Inferior parietal cortex (tissue), 1 donor: ENCODE results near the gene TCEANC2.
"Not testable (repeated sequence)": the region's sequence is repeated elsewhere in the genome, so short reads cannot be mapped to it uniquely, and the experiment has no call there.

Source experiments
- DNase-seq: peaks from one replicate; pipeline ENCODE4 v3.0.0-alpha.2; 2016; ENCODE audit errors: extremely low spot score

TCEANC2 gene

DNA sequence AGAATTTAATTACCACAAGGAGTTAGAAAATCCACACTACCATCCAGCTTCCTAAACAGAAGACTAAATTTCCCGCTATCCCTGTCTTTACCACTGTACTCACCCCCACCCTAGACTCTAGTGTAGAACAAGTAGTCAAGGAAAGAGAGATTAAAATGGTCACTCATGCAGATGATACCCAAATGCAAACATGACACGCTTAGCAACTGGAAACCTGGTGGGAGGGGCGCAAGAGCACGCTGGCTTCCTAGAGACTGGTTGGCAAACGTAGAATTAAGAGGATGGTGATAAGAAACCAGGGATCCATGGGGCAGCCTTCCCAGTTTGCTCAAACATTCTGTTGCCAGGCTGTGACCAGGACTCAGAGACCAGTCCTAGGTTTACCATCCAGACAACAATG, 25.6 kb upstream of the TCEANC2 start:
- DNase-seq: no peak

GRCh38 chr1:54028306-54029251, 24.8 kb upstream of the TCEANC2 start:
- peak; percentile 35 for DNase-seq

- DNase-seq: no peak
Observed at GRCh38 chr1:54037476-54037875, 15.9 kb upstream of the TCEANC2 start.

DNA sequence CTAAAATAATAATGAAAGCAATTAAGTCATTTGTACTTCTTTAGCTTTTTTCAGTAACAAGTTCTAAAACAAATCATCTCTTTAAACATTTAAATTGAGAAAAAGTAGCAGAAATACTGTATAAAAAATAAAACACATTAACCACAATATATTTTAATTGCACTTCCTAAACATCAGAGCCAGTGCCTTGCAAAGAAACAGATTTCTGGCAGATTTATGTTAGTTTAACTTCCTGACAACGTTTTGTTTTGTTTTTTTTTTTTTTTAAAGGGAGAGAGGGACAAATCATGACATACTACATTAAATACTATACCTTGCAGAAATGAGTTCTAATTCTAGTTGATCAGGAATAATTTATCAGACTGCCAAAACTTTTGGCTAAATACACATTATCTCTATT, 11.6 kb upstream of the TCEANC2 start:
- no peak for DNase-seq

GRCh38 chr1:54045496-54045895, 7.9 kb upstream of the TCEANC2 start:
- DNase-seq: peak; percentile 47

GRCh38 chr1:54046671-54047383, 6.6 kb upstream of the TCEANC2 start:
- DNase-seq: no peak

GRCh38 chr1:54047384-54048305, 5.8 kb upstream of the TCEANC2 start:
- DNase-seq: no peak

DNA sequence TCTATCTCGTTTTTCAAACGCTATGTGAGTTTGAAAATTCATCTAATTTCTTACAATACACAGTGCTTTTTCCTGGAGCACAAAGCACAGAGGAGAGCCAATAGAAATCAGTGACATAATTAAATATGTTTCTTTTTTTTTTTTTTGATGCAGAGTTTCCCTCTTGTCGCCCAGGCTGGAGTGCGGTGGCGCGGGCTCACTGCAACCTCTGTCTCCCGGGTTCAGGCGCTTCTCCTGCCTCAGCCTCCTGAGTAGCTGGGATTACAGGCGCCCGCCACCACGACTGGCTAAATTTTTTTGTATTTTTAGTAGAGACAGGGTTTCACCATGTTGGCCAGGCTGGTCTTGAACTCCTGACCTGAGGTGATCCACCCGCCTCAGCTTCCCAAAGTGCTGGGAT, 3.0 kb upstream of the TCEANC2 start:
- DNase-seq: not testable (repeated sequence)

DNA sequence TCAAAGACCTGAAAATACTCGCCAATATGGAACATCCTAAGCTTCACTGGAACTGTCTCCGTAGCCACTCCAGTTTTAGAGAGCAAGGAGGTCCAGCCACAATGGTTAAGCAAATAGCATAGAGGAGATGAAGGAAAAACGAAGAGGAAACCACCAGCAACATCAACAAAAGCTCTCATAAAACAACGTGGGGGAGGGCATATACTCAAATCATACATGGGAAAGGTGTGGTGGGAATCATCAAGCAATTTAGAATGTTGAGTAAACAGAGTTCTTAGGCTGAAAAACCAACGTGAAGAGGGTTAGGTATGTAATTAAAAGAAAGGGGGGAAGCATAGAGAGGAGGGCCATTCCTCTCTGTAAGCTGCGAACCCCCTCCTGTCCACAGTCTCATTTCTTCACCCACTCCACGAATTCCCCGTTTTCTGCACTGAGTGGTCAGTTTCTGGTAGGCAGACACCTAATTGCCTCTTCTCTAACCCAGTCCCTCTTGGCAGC, 1.4 kb upstream of the TCEANC2 start:
- no peak for DNase-seq

DNA sequence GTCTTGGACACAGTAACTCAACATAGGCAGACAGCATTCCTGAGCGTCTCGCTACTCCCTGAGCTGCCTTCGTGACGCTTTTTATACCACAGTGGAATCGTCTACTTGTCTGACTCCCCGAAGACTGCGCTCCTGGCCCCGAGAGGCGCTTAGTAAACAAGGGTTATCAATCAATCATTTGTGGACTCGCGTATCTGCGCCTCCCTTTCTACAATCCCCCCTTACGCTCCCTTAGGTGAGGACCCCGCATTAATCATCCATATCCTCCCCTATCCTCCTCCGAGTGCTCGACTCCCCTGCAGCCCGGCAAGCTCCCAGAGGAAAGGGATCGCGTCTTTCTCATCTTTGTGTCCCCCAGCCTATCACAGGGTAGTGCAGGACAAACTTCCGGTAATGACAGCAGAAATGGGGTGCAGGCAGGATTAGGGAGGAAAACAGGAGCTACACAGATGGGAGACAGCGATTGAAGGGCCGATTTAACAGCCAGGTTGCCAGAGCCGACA, 926 bp upstream of the TCEANC2 start:
- peak; percentile 42 for DNase-seq

DNA sequence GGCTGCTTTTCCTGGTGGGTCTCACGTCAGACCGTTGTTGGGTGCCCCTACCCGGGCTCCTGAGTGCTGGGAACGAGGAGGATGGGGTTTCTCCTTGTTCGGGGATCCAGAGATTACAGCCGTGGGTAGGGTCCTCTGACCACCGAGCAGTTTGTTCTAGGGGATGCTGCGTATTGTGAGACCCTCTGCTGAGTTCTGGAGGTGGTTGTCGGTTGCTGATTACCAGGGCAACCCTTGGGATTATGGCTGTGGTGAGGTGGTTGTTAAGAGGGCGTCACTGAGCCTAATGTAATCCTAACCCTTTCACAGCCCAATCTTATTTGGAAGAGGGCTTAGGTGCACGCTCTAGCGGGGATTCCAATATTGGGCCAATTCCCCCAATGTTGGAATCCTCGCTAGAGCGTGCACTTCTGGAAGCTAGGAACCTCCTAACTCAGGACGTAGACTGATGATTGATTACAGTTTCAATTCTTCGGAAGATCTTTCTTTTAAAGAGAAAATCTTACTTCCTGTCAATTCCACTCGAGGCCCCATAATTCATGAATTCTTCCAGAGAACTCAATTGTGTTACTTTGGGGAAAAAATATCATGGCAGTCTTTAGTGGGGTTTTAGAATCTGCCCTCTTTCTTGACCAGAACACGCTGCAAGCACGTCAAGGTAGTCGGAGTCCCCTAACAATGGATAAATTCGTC, 483 bp downstream of the TCEANC2 start:
- peak; percentile 20 for DNase-seq

GRCh38 chr1:54054438-54054749, 986 bp downstream of the TCEANC2 start:
- no peak for DNase-seq

- no peak for DNase-seq
Observed at GRCh38 chr1:54064299-54064698, 10.9 kb downstream of the TCEANC2 start.

DNA sequence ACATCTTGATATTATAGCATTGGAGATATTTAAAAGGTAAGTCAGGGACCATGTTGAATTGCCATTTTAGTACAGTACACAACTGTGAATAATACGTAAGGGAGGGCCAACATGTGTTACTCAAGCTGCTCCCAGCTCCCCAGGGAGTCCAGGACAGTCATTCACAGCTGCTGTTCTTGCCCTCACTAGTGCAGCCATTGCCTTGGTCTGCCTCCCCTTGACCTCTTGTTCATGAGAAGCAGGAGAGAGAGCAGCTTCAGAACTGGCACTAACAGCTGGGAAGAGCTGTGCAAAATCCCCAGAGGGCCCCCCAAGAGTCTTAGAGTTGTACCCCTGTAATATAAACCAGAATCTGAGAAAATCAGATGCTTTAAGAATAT, 16.4 kb downstream of the TCEANC2 start:
- DNase-seq: no peak

- peak; percentile 81 for DNase-seq
Observed at GRCh38 chr1:54070171-54070837, 16.9 kb downstream of the TCEANC2 start.

DNA sequence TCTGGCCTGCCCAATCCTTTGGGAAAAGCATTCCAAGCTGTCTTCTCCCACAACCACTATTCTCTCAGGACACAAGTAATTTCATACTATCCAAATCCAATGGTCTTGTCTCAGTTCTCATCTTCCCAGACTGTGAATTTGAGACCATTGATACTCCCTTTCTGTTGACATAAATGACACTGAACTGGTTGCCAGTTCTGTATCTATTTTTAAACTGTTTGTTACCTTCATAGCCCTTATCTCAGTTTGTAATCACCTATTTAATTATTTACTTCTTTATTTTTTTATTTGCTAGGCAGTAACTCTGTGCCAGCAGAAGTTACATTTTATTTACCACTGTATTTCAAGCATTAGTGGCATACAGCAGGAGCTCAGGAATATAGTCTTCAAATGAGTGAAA, 24.0 kb downstream of the TCEANC2 start:
- DNase-seq: no peak

- no peak for DNase-seq
Observed at GRCh38 chr1:54080598-54081049, 27.2 kb downstream of the TCEANC2 start.

GRCh38 chr1:54081306-54082270, 28.2 kb downstream of the TCEANC2 start:
- DNase-seq: peak; percentile 49

DNA sequence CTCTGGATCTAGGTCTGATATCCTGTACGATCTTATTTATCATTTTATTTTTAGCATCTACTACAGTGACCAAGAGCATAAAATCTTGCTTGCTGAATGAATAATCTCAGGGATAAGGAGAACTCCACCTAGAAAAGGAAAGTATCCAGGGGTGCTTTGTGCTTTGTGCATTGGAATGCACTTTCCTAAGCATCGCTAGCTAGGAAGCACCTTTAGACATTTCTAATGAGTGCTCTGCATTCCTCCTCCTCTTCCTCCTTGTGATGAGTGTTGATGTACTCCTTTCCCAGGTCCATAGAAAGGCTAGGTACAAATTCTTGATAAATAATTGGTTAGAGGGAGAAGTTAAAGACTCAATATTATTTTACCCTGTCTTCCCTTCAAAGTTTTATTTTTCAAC, 31.4 kb downstream of the TCEANC2 start:
- no peak for DNase-seq
